ENCODE measurements around the gene CREB5.
"Not testable (repeated sequence)": the region's sequence is repeated elsewhere in the genome, so short reads cannot be mapped to it uniquely, and the experiment has no call there.

The CREB5 gene

DNA sequence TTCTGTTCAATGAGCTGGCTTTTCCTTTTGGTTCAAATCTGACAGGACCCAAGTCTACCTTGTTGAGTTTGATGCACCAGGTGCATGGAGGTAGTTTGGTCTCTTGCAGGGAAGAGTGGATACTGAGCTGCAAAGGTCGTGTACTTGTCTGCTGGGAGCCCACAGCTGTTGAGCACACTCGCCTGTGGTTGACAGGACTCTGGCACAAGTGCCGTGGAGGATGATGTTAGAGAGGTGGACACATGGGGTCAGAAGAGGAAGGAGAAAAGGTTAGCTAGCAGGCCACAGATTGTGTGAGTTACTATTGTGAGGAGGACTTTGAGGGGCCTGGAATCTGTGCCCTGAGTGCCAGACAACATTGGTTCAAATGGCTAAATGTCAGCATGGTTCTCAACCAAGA, 197.3 kb downstream of the CREB5 start:
- Histone ChIP-seq H3K9ac (ENCODE audit: low read length) (no peak overlapping the region), H3K9me3 (ENCODE audit: control insufficient read depth, insufficient read depth, low read depth, low read length) (no peaks in the 10 kb centered on the region), H3K36me3 (ENCODE audit: control insufficient read depth, insufficient read depth, low read length) (no peaks in the 10 kb centered on the region), H3K4me1 (ENCODE audit: control insufficient read depth, insufficient read depth, low read length) (no peaks in the 10 kb centered on the region; the same call in 1 of the 2 replicates), H3K27ac (ENCODE audit: low read depth, low read length) (no peak overlapping the region), H3K4me3 (ENCODE audit: low read depth, low read length) (no peak overlapping the region), H3K27me3 (ENCODE audit: control insufficient read depth, insufficient read depth, low read length) (no peaks in the 10 kb centered on the region)

DNA sequence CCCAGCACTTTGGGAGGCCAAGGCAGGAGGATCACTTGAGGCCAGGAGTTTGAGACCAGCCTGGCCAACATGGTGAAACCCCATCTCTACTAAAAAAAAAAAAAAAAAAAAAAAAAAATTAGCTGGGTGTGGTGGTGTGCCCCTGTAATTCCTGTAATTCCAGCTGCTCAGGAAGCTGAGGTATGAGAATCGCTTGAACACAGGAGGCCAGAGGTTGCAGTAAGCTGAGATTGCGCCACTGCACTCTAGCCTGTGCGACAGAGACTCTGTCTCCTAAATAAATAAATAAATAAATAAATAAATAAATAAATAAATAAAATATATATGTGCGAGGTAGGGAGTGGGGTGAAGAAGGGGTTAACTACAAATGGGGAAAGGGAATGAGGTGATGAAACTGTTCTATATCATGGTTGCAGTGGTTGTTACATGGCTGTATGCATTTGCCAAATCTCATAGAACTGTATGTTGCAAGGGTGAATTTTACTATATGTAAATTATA, 199.1 kb downstream of the CREB5 start:
- H3K36me3 ChIP-seq (ENCODE audit: control insufficient read depth, insufficient read depth, low read length); H3K27ac ChIP-seq (ENCODE audit: low read depth, low read length); H3K9ac ChIP-seq (ENCODE audit: low read length); H3K9me3 ChIP-seq (ENCODE audit: control insufficient read depth, insufficient read depth, low read depth, low read length); H3K4me1 ChIP-seq (ENCODE audit: control insufficient read depth, insufficient read depth, low read length); H3K4me3 ChIP-seq (ENCODE audit: low read depth, low read length); H3K27me3 ChIP-seq (ENCODE audit: control insufficient read depth, insufficient read depth, low read length): not testable (repeated sequence)

DNA sequence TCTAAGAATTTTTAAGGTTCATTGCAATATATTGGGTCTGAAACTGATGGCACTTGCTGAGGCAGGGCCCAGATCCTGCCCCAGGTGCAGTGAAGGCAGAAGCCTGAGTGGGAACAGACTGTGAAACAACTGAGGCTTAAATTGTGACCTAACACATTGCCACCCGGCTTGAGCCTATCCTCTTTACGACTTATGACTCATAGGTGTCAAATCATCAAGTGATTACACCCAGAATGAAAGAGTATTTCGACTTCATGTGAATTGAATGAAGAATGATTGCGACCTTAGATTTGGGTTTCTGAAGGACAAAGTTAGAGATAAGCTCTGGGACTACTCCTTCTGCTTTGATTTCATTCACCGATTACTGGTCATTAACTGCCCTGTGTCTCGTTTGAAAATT, 200.9 kb downstream of the CREB5 start:
- H3K9ac ChIP-seq (ENCODE audit: low read length): no peak overlapping the region
- no peak overlapping the region for H3K27ac ChIP-seq (ENCODE audit: low read depth, low read length)
- no peaks in the 10 kb centered on the region for H3K9me3 ChIP-seq (ENCODE audit: control insufficient read depth, insufficient read depth, low read depth, low read length)
- no peaks in the 10 kb centered on the region for H3K36me3 ChIP-seq (ENCODE audit: control insufficient read depth, insufficient read depth, low read length)
- H3K27me3 ChIP-seq (ENCODE audit: control insufficient read depth, insufficient read depth, low read length): no peaks in the 10 kb centered on the region
- no peak overlapping the region for H3K4me3 ChIP-seq (ENCODE audit: low read depth, low read length)
- H3K4me1 ChIP-seq (ENCODE audit: control insufficient read depth, insufficient read depth, low read length): no peaks in the 10 kb centered on the region; the same call in 1 of the 2 replicates

DNA sequence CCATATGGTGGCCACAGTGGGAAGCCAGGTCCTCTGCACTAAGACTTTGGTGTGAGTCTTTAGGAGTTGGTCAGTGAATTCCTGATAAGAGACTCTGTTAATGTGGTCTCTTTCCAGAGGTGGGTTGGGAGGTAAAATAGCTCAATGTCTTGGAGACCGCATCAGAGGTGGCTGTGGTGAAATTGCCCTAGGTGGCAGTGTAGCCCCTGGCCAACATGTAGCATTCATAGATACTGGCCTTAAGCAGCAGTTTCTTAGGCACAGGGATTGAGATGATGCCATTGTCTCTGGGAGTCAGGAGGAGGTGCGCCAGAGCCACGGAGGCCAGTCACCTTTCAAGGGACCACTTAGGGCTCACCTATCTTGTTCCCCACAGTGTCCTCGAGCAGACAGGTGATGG, 202.8 kb downstream of the CREB5 start:
- no peak overlapping the region for H3K27ac ChIP-seq (ENCODE audit: low read depth, low read length)
- H3K27me3 ChIP-seq (ENCODE audit: control insufficient read depth, insufficient read depth, low read length): no peaks in the 10 kb centered on the region
- no peaks in the 10 kb centered on the region; the same call in 1 of the 2 replicates for H3K4me1 ChIP-seq (ENCODE audit: control insufficient read depth, insufficient read depth, low read length)
- no peaks in the 10 kb centered on the region for H3K9me3 ChIP-seq (ENCODE audit: control insufficient read depth, insufficient read depth, low read depth, low read length)
- no peak overlapping the region for H3K4me3 ChIP-seq (ENCODE audit: low read depth, low read length)
- no peak overlapping the region for H3K9ac ChIP-seq (ENCODE audit: low read length)
- H3K36me3 ChIP-seq (ENCODE audit: control insufficient read depth, insufficient read depth, low read length): no peaks in the 10 kb centered on the region

GRCh38 chr7:28617308-28617880, 205.1 kb downstream of the CREB5 start:
- no peak overlapping the region for H3K27ac ChIP-seq (ENCODE audit: low read depth, low read length)
- H3K9me3 ChIP-seq (ENCODE audit: control insufficient read depth, insufficient read depth, low read depth, low read length): no peaks in the 10 kb centered on the region
- H3K4me3 ChIP-seq (ENCODE audit: low read depth, low read length): no peak overlapping the region
- H3K36me3 ChIP-seq (ENCODE audit: control insufficient read depth, insufficient read depth, low read length): no peaks in the 10 kb centered on the region
- no peak overlapping the region for H3K9ac ChIP-seq (ENCODE audit: low read length)
- H3K4me1 ChIP-seq (ENCODE audit: control insufficient read depth, insufficient read depth, low read length): no peaks in the 10 kb centered on the region; the same call in 1 of the 2 replicates
- H3K27me3 ChIP-seq (ENCODE audit: control insufficient read depth, insufficient read depth, low read length): no peaks in the 10 kb centered on the region

DNA sequence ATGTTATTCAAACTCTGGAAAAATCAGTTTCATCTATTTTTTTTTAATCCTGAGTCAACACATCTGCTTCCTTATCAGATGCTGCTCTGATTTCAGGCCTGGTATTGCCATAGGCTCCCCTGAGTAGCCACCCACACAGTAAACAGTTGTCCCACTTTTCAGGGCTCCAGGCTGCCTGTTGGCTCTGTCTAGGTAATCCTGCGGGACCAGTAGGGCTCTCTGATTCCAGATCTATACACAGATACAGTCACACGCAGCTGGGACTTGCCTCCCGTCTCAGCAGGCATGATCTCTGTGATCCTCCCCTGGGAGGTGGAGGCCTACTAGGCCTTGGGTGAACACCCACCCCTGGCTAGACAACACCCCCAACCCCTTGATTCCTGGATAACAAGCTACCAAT, 206.1 kb downstream of the CREB5 start:
- H3K9me3 ChIP-seq (ENCODE audit: control insufficient read depth, insufficient read depth, low read depth, low read length): no peaks in the 10 kb centered on the region
- no peaks in the 10 kb centered on the region for H3K27me3 ChIP-seq (ENCODE audit: control insufficient read depth, insufficient read depth, low read length)
- H3K9ac ChIP-seq (ENCODE audit: low read length): no peak overlapping the region
- H3K27ac ChIP-seq (ENCODE audit: low read depth, low read length): no peak overlapping the region
- no peaks in the 10 kb centered on the region for H3K36me3 ChIP-seq (ENCODE audit: control insufficient read depth, insufficient read depth, low read length)
- no peak overlapping the region for H3K4me3 ChIP-seq (ENCODE audit: low read depth, low read length)
- no peaks in the 10 kb centered on the region for H3K4me1 ChIP-seq (ENCODE audit: control insufficient read depth, insufficient read depth, low read length)

- H3K27ac ChIP-seq (ENCODE audit: low read depth, low read length): no peak overlapping the region
These were observed 206.9 kb downstream of the CREB5 start for GRCh38 chr7:28619256-28619655.

DNA sequence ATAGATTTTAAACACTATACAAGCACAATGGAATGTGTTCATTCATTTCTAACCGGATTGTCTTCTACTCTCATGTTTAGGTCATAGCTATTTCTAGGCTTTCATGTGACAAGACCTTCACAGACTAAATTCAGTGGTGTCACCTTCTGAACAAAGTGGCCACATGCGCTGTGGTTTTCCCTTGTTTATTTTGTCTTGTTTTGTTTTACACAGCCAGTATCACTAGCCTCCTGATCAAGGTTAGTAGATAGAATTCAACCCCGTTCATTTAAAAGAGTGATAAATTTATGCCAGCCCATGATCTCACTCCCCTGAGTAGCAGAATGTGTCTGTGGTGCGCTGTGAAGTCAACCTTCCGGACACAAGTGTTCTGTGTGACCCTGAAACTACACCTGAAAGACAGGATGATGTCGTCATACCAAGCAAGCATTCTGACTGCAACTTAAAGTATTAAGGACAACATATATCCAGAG, 209.1 kb downstream of the CREB5 start:
- Histone ChIP-seq H3K27me3 (ENCODE audit: control insufficient read depth, insufficient read depth, low read length) (no peaks in the 10 kb centered on the region), H3K9ac (ENCODE audit: low read length) (no peak overlapping the region), H3K4me3 (ENCODE audit: low read depth, low read length) (no peak overlapping the region), H3K27ac (ENCODE audit: low read depth, low read length) (no peak overlapping the region), H3K9me3 (ENCODE audit: control insufficient read depth, insufficient read depth, low read depth, low read length) (no peaks in the 10 kb centered on the region), H3K4me1 (ENCODE audit: control insufficient read depth, insufficient read depth, low read length) (peaks cover 2% of the 10 kb centered on the region), H3K36me3 (ENCODE audit: control insufficient read depth, insufficient read depth, low read length) (no peaks in the 10 kb centered on the region)

More at GRCh38 chr7:28619256-28619655, 206.9 kb downstream of the CREB5 start:
- Histone ChIP-seq H3K27me3 (ENCODE audit: control insufficient read depth, insufficient read depth, low read length) (no peaks in the 10 kb centered on the region), H3K4me1 (ENCODE audit: control insufficient read depth, insufficient read depth, low read length) (no peaks in the 10 kb centered on the region), H3K9ac (ENCODE audit: low read length) (no peak overlapping the region), H3K36me3 (ENCODE audit: control insufficient read depth, insufficient read depth, low read length) (no peaks in the 10 kb centered on the region), H3K4me3 (ENCODE audit: low read depth, low read length) (no peak overlapping the region), H3K9me3 (ENCODE audit: control insufficient read depth, insufficient read depth, low read depth, low read length) (no peaks in the 10 kb centered on the region)

- Histone ChIP-seq H3K36me3 (ENCODE audit: control insufficient read depth, insufficient read depth, low read length) (no peaks in the 10 kb centered on the region), H3K9me3 (ENCODE audit: control insufficient read depth, insufficient read depth, low read depth, low read length) (no peaks in the 10 kb centered on the region), H3K4me3 (ENCODE audit: low read depth, low read length) (no peak overlapping the region), H3K4me1 (ENCODE audit: control insufficient read depth, insufficient read depth, low read length) (peaks cover 15% of the 10 kb centered on the region), H3K27ac (ENCODE audit: low read depth, low read length) (no peak overlapping the region), H3K27me3 (ENCODE audit: control insufficient read depth, insufficient read depth, low read length) (no peaks in the 10 kb centered on the region), H3K9ac (ENCODE audit: low read length) (no peak overlapping the region)
These were observed 210.9 kb downstream of the CREB5 start for GRCh38 chr7:28623105-28623730.

GRCh38 chr7:28623863-28624262, 211.5 kb downstream of the CREB5 start:
- no peaks in the 10 kb centered on the region for H3K36me3 ChIP-seq (ENCODE audit: control insufficient read depth, insufficient read depth, low read length)
- peaks cover 15% of the 10 kb centered on the region for H3K4me1 ChIP-seq (ENCODE audit: control insufficient read depth, insufficient read depth, low read length)
- no peak overlapping the region for H3K4me3 ChIP-seq (ENCODE audit: low read depth, low read length)
- no peaks in the 10 kb centered on the region for H3K9me3 ChIP-seq (ENCODE audit: control insufficient read depth, insufficient read depth, low read depth, low read length)
- H3K27me3 ChIP-seq (ENCODE audit: control insufficient read depth, insufficient read depth, low read length): no peaks in the 10 kb centered on the region
- no peak overlapping the region for H3K9ac ChIP-seq (ENCODE audit: low read length)
- H3K27ac ChIP-seq (ENCODE audit: low read depth, low read length): no peak overlapping the region

- no peak overlapping the region for H3K4me3 ChIP-seq (ENCODE audit: low read depth, low read length)
- no peaks in the 10 kb centered on the region for H3K27me3 ChIP-seq (ENCODE audit: control insufficient read depth, insufficient read depth, low read length)
- H3K9me3 ChIP-seq (ENCODE audit: control insufficient read depth, insufficient read depth, low read depth, low read length): no peaks in the 10 kb centered on the region
- no peak overlapping the region for H3K9ac ChIP-seq (ENCODE audit: low read length)
- peaks cover 15% of the 10 kb centered on the region for H3K4me1 ChIP-seq (ENCODE audit: control insufficient read depth, insufficient read depth, low read length)
- no peaks in the 10 kb centered on the region for H3K36me3 ChIP-seq (ENCODE audit: control insufficient read depth, insufficient read depth, low read length)
- H3K27ac ChIP-seq (ENCODE audit: low read depth, low read length): no peak overlapping the region
These were observed 213.1 kb downstream of the CREB5 start for GRCh38 chr7:28625432-28625831.

Data from HUES6 (cell line).